HepG2 (cell line): Measurements from ENCODE around the gene TMEM184B. TPM values are rescaled to one million over a fixed set of nuclear protein-coding genes. Genes with fewer than 3 reads are reported as not detected.

Experiments
- ATAC-seq: fragments of 200-7000 bp; cut with Tn5 transposase; 3 replicates; pipeline ENCODE4 v1.9.1; 2020; ENCODE audit warnings: mild to moderate bottlenecking, moderate library complexity
- BruUV-seq: library from RNA; stranded (reverse); fragments of 400-500 nt; replicated peaks from 2 replicates; lab custom pipeline; 2021; lab: Mats Ljungman, UMichigan
- CTCF ChIA-PET: fragments of 300-600 bp; formaldehyde crosslinking; extraction: SDS; loops from one replicate; lab custom pipeline; 2021; ENCODE audit warnings: low total read pairs, inconsistent platforms, low intra/inter-chr PET ratio; lab: Yijun Ruan, JAX
- POLR2A ChIA-PET: fragments of 350-600 bp; sonication (Branson Sonifier 250); formaldehyde crosslinking; loops from one replicate; lab custom pipeline; 2020; ENCODE audit warnings: antibody characterized with exemption, inconsistent platforms; lab: Yijun Ruan, JAX
- DNase-seq: peaks from one replicate; pipeline ENCODE4 v3.0.0-alpha.2; 2015; ENCODE audit warnings: low spot score
- FAIRE-seq: peaks from 3 replicates; lab custom pipeline; 2011; peaks lifted over from hg19 to GRCh38; lab: Jason Lieb, UNC
- H2AFZ ChIP-seq: one replicate; pipeline ENCODE4 v1.6.1; 2011; ENCODE audit warnings: low read length, inconsistent platforms
- H3K27ac ChIP-seq: fragments of 300-600 bp; 3 replicates; pipeline ENCODE4 v1.8.0; 2011; ENCODE audit warnings: mixed run types, mild to moderate bottlenecking, mixed read lengths, low read length, inconsistent platforms; ENCODE audit not compliant: insufficient read depth; ENCODE audit errors: extremely low read length
- H3K27me3 ChIP-seq, 2 experiments: fragments of 200-600 bp in 1 of 2; 2 replicates in 1 of 2; 3 replicates in 1 of 2; pipeline versions ENCODE4 v1.6.0 to v1.8.0; 2011; ENCODE audit warnings: low read length in 2 of 2, mild to moderate bottlenecking in 2 of 2, moderate library complexity in 2 of 2, inconsistent platforms in 1 of 2; ENCODE audit not compliant: insufficient read depth in 2 of 2, control insufficient read depth in 1 of 2
- H3K36me3 ChIP-seq, 2 experiments: fragments of 200-600 bp in 1 of 2; replicated peaks in 1 of 2; 2 replicates in 1 of 2; 3 replicates in 1 of 2; pipeline versions ENCODE4 v1.5.1 to v1.8.0; 2011; ENCODE audit warnings: low read length in 2 of 2, inconsistent platforms in 1 of 2; ENCODE audit not compliant: insufficient read depth in 2 of 2, control insufficient read depth in 1 of 2
- H3K4me1 ChIP-seq: 2 replicates; pipeline ENCODE4 v1.5.1; 2012; ENCODE audit warnings: low read length, inconsistent platforms; ENCODE audit not compliant: insufficient read depth
- H3K4me2 ChIP-seq: 2 replicates; pipeline ENCODE4 v1.6.0; 2011; ENCODE audit warnings: low read depth, low read length, inconsistent platforms
- H3K4me3 ChIP-seq, 3 experiments: fragments of 200-600 bp in 1 of 3; sonication (generic), shearing (Covaris generic) in 1 of 3; replicated peaks in 1 of 3; 2 replicates each; pipeline ENCODE4 v1.5.1; 2011 to 2016; ENCODE audit warnings: low read length in 3 of 3, inconsistent platforms in 2 of 3, low read depth in 2 of 3, mild to moderate bottlenecking in 2 of 3, control low read depth in 1 of 3, mixed read lengths in 1 of 3; ENCODE audit not compliant: insufficient read depth in 1 of 3
- H3K79me2 ChIP-seq: one replicate; pipeline ENCODE4 v1.6.1; 2011; ENCODE audit warnings: low read length, inconsistent platforms; ENCODE audit not compliant: insufficient read depth
- H3K9ac ChIP-seq: 2 replicates; pipeline ENCODE4 v1.6.0; 2011; ENCODE audit warnings: mild to moderate bottlenecking, low read depth, low read length, inconsistent platforms; ENCODE audit not compliant: insufficient read depth
- H3K9me3 ChIP-seq: 2 replicates; pipeline ENCODE4 v1.5.1; 2012; ENCODE audit warnings: mild to moderate bottlenecking, low read length
- H4K20me1 ChIP-seq: 2 replicates; pipeline ENCODE4 v1.6.0; 2011; ENCODE audit warnings: inconsistent platforms, mild to moderate bottlenecking, low read length, moderate library complexity; ENCODE audit not compliant: insufficient read depth
- DDIT3 ChIP-seq: sonication (generic); formaldehyde crosslinking; IDR thresholded peaks from 2 replicates; pipeline ENCODE4 v1.4.0; 2020; ENCODE audit warnings: mild to moderate bottlenecking, missing genetic modification reagents
- DZIP1 ChIP-seq: sonication (generic); formaldehyde crosslinking; IDR thresholded peaks from 2 replicates; pipeline ENCODE4 v1.5.0; 2020; ENCODE audit warnings: mild to moderate bottlenecking, missing genetic modification reagents
- HOXD1 ChIP-seq: sonication (generic); formaldehyde crosslinking; IDR thresholded peaks from 2 replicates; pipeline ENCODE4 v1.5.0; 2020; ENCODE audit warnings: missing genetic modification reagents
- MYNN ChIP-seq: sonication (generic); formaldehyde crosslinking; IDR thresholded peaks from 2 replicates; pipeline ENCODE4 v1.4.0; 2020; ENCODE audit warnings: mild to moderate bottlenecking, low read depth, missing genetic modification reagents
- NR3C1 ChIP-seq: sonication (generic); formaldehyde crosslinking; IDR thresholded peaks from 2 replicates; pipeline ENCODE4 v1.4.0; 2020; ENCODE audit warnings: missing genetic modification reagents
- POLR2AphosphoS2 ChIP-seq: IDR thresholded peaks from 2 replicates; pipeline ENCODE4 v1.6.1; 2011; ENCODE audit warnings: low read depth, low read length, improper control_type of control experiment
- SIX1 ChIP-seq: sonication (generic); formaldehyde crosslinking; IDR thresholded peaks from 2 replicates; pipeline ENCODE4 v1.4.0; 2020; ENCODE audit warnings: missing genetic modification reagents, borderline replicate concordance
- ZBTB25 ChIP-seq: IDR thresholded peaks from 2 replicates; pipeline ENCODE4 v1.6.1; 2018; ENCODE audit warnings: missing genetic modification reagents
- ZBTB46 ChIP-seq: sonication (generic); formaldehyde crosslinking; IDR thresholded peaks from 2 replicates; pipeline ENCODE4 v1.4.0; 2020; ENCODE audit warnings: mild to moderate bottlenecking, missing genetic modification reagents, borderline replicate concordance
- ZNF274 ChIP-seq: sonication (generic); formaldehyde crosslinking; IDR thresholded peaks from 2 replicates; pipeline ENCODE4 v1.5.1; 2020; ENCODE audit warnings: mild to moderate bottlenecking, missing genetic modification reagents
- ZNF501 ChIP-seq: sonication (generic); formaldehyde crosslinking; IDR thresholded peaks from 2 replicates; pipeline ENCODE4 v1.5.1; 2020; ENCODE audit warnings: mild to moderate bottlenecking, moderate library complexity, missing genetic modification reagents
- ZNF549 ChIP-seq: sonication (generic); formaldehyde crosslinking; IDR thresholded peaks from 2 replicates; pipeline ENCODE4 v1.5.0; 2020; ENCODE audit warnings: missing genetic modification reagents
- WGBS: methylation state at CpG from one replicate; pipeline ENCODE4 v1.1.6; 2017; ENCODE audit warnings: low lambda C conversion rate; 5-methylcytosine and 5-hydroxymethylcytosine counted together
- in situ Hi-C: cut with HindIII; loops from 2 replicates; pipeline ENCODE4 v1.10.0; 2017; ENCODE audit warnings: low pct_unique_long_range_greater_than_20kb; ENCODE audit not compliant: extremely low pct_ligation_motif_present
- intact Hi-C: fragments of 100-400 bp; cut with micrococcal nuclease; formaldehyde crosslinking; loops from one replicate; pipeline ENCODE4 v1.10.0; 2022; ENCODE audit not compliant: unreplicated experiment
- polyA plus RNA-seq, 8 experiments: library from polyadenylated mRNA; depleted of rRNA in 3 of 8; stranded (reverse) in 7 of 8; unstranded in 1 of 8; fragments of >200 nt; fragmentation: Illumina TruSeq in 4 of 8; extraction: Trizol in 4 of 8; gene quantifications; 2 replicates each; pipeline versions ENCODE4 v1.2.1 to v1.2.3, GENCODE V29; 2011 to 2016; ENCODE audit warnings: low read depth in 4 of 8, missing spikeins in 1 of 8, mixed read lengths in 1 of 8; ENCODE audit not compliant: insufficient read depth in 1 of 8
- total RNA-seq, 5 experiments: library from RNA; depleted of rRNA; stranded (reverse); fragments of >200 nt; fragmentation: Illumina TruSeq; extraction: Trizol; gene quantifications; 2 replicates each; pipeline ENCODE4 v1.2.3, GENCODE V29; 2016; ENCODE audit warnings: low read depth in 1 of 5
- TF ChIP-seq, protein P1 (sequence below): sonication (generic); formaldehyde crosslinking; IDR thresholded peaks from 2 replicates; pipeline ENCODE4 v1.5.0; 2020; ENCODE audit warnings: missing genetic modification reagents
- TF ChIP-seq, protein P2 (sequence below), 2 experiments: fragments of 450-650 bp in 1 of 2; sonication (generic) in 1 of 2; formaldehyde crosslinking; IDR thresholded peaks; 2 replicates each; pipeline versions ENCODE4 v1.5.0 to v1.8.0; 2020 to 2022; ENCODE audit warnings: mild to moderate bottlenecking in 1 of 2, missing genetic modification reagents in 1 of 2

Gene TMEM184B
- total and polyA plus RNA-seq, 2 of the 13 experiments (the other 11 are each of a cell fraction or from before 2014, with no cell fraction given): 15.9 to 16.0 TPM

- H3K79me2 ChIP-seq: no peaks in the 10 kb centered on the region
- H3K4me2 ChIP-seq: no peak overlapping the region
- ATAC-seq: no peak
- ChIA-PET CTCF (no interaction called here), POLR2A (no interaction called here)
- no peak for FAIRE-seq
- H2AFZ ChIP-seq: no peak overlapping the region
- no peak overlapping the region for H3K9ac ChIP-seq
- WGBS: 93% methylated on average over 10 of the region's 11 CpGs
- no TSS peak for BruUV-seq
- no peak overlapping the region for H3K4me3 ChIP-seq
- H3K4me1 ChIP-seq: peaks cover 52% of the 10 kb centered on the region
- no peaks in the 10 kb centered on the region for H3K27me3 ChIP-seq
- peaks cover 0 to 4% of the 10 kb centered on the region in 2 experiments; a peak in 2 of 5 replicates for H3K36me3 ChIP-seq
- no peaks in the 10 kb centered on the region for H3K9me3 ChIP-seq
- DNase-seq: no peak
- no peak overlapping the region for H3K27ac ChIP-seq
- intact Hi-C loops: no loop called here
- in situ Hi-C loops: no loop called here
- H4K20me1 ChIP-seq: no peaks in the 10 kb centered on the region
- TF ChIP-seq, protein P1, sequence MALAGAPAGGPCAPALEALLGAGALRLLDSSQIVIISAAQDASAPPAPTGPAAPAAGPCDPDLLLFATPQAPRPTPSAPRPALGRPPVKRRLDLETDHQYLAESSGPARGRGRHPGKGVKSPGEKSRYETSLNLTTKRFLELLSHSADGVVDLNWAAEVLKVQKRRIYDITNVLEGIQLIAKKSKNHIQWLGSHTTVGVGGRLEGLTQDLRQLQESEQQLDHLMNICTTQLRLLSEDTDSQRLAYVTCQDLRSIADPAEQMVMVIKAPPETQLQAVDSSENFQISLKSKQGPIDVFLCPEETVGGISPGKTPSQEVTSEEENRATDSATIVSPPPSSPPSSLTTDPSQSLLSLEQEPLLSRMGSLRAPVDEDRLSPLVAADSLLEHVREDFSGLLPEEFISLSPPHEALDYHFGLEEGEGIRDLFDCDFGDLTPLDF (CRISPR knock-in tag): no peak
- no peak for TF ChIP-seq MYNN (CRISPR knock-in tag)
- TF ChIP-seq DZIP1 (CRISPR knock-in tag): no peak
- TF ChIP-seq NR3C1 (CRISPR knock-in tag): no peak
- no peak for TF ChIP-seq HOXD1
- no peak for TF ChIP-seq POLR2AphosphoS2
- no peak for TF ChIP-seq DDIT3
- TF ChIP-seq ZNF501 (CRISPR knock-in tag): no peak
- TF ChIP-seq, protein P2, sequence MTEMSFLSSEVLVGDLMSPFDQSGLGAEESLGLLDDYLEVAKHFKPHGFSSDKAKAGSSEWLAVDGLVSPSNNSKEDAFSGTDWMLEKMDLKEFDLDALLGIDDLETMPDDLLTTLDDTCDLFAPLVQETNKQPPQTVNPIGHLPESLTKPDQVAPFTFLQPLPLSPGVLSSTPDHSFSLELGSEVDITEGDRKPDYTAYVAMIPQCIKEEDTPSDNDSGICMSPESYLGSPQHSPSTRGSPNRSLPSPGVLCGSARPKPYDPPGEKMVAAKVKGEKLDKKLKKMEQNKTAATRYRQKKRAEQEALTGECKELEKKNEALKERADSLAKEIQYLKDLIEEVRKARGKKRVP (CRISPR knock-in tag; IDR thresholded peaks at IDR 0.05): no peak
- TF ChIP-seq ZNF274 (CRISPR knock-in tag): no peak
- no peak for TF ChIP-seq ZBTB46 (CRISPR knock-in tag)
- TF ChIP-seq ZNF549 (CRISPR knock-in tag): no peak
- no peak for TF ChIP-seq ZBTB25 (CRISPR knock-in tag)
- no peak for TF ChIP-seq SIX1 (CRISPR knock-in tag)
These were observed 14.3 kb upstream of the TMEM184B start for GRCh38 chr22:38286915-38287669.
